ENCODE results near the gene OR1F1. TPM values are rescaled to one million over a fixed set of nuclear protein-coding genes. Genes with fewer than 3 reads are reported as not detected.

Gene OR1F1
- total and polyA plus RNA-seq, 2 of the 8 experiments (the other 6 are each of a cell fraction or from before 2014, with no cell fraction given): 0.52 to 1.2 TPM

DNA sequence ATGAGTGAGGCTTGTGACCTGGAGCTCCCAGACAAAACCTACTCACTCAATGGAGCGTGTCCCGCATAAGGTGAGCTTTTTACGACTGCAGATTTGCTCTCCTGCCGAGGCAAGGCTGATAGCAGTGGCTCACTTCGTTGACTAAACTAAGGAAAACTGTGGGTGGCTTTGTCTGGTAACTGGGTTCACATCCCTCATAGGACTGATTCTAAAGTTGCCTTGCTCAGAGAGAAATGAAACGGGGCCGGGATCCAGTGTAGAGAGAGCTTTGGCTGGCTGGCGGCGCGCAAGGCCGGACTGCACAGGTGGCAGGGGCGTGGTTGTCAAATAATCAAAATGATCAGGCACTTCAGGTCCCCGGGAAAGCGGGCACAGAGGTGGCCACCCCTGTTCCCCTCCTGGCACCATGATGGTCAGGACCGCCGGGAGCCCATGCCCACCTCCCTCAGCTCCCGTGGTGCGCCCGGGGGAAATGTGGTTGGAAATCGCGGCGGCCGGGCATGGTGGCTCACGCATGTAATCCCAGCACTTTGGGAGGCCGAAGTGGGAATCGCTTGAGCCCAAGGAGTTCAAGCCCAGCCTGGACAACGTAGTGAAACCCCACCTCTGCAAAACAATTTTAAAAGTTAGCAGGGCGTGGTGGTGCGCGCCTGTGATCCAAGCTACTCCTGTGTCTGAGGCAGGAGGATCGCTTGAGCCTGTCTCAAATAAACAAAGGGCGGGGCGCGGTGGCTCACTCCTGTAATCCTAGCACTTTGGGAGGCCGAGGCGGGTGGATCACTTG, 26.6 kb upstream of the OR1F1 start:
- Histone ChIP-seq H2AK5ac (ENCODE audit: low read depth, low read length) (no peak overlapping the region), H3K27me3 (replicated peaks in 1 of 4; ENCODE audit: control insufficient read depth in 3 of 4, extremely low read depth in 1 of 4, insufficient read depth in 3 of 4, low read length in 3 of 4) (peaks cover 0 to 10% (median 7%) of the 10 kb centered on the region in 4 experiments; a peak in 5 of 7 replicates), H3K79me1 (ENCODE audit: low read depth, low read length) (no peaks in the 10 kb centered on the region), H3K18ac (ENCODE audit: extremely low read depth, low read length) (no peak overlapping the region), H2BK120ac (replicated peaks; ENCODE audit: low read depth, low read length) (no peak overlapping the region), H3K79me2 (ENCODE audit: control insufficient read depth in 1 of 2, insufficient read depth in 2 of 2, low read length in 2 of 2) (no peaks in the 10 kb centered on the region), H2BK12ac (ENCODE audit: low read depth, low read length) (no peak overlapping the region), H3K14ac (ENCODE audit: insufficient read length) (no peak overlapping the region), H3K9ac (replicated peaks in 1 of 4; ENCODE audit: extremely low read depth in 1 of 4, low read depth in 3 of 4, low read length in 3 of 4) (no peak overlapping the region), H3K36me3 (ENCODE audit: control insufficient read depth in 2 of 4, insufficient read depth in 4 of 4, low read length in 3 of 4) (no peaks in the 10 kb centered on the region), H3K27ac (ENCODE audit: low read depth, low read length) (no peak overlapping the region), H2BK15ac (ENCODE audit: low read length) (no peak overlapping the region), H3K56ac (replicated peaks; ENCODE audit: insufficient read length, low read depth, low read length) (no peak overlapping the region), H3K23me2 (ENCODE audit: low read depth, low read length) (peaks cover 13% of the 10 kb centered on the region), H3K4me3 (ENCODE audit: extremely low read depth in 1 of 4, insufficient read depth in 2 of 4, low read depth in 3 of 4, low read length in 4 of 4) (no peak overlapping the region), H4K91ac (replicated peaks; ENCODE audit: insufficient read length, low read length) (no peak overlapping the region), H3K4me2 (ENCODE audit: insufficient read depth in 1 of 2, low read depth in 2 of 2, low read length in 2 of 2) (no peak overlapping the region), H4K5ac (ENCODE audit: insufficient read length, low read depth, low read length) (no peak overlapping the region), H3K23ac (ENCODE audit: insufficient read length) (no peak overlapping the region), H3K9me3 (ENCODE audit: insufficient read depth in 2 of 2, low read depth in 1 of 2, low read length in 1 of 2) (peaks cover 8 to 12% of the 10 kb centered on the region in 2 experiments), H2AFZ (ENCODE audit: low read length) (no peak overlapping the region), H3K4ac (replicated peaks; ENCODE audit: insufficient read length, low read depth, low read length) (no peak overlapping the region), H2BK20ac (ENCODE audit: low read length) (no peak overlapping the region), H2BK5ac (ENCODE audit: low read depth, low read length) (no peak overlapping the region), H3K4me1 (replicated peaks in 1 of 4; ENCODE audit: control insufficient read depth in 3 of 4, insufficient read depth in 4 of 4, low read length in 3 of 4) (peaks cover 0 to 7% (median 4%) of the 10 kb centered on the region in 4 experiments; a peak in 3 of 7 replicates), H4K20me1 (replicated peaks in 1 of 2; ENCODE audit: control insufficient read depth in 1 of 2, insufficient read depth in 2 of 2, low read length in 2 of 2) (peaks cover 0 to 2% of the 10 kb centered on the region in 2 experiments), H4K8ac (ENCODE audit: extremely low read depth, insufficient read depth, low read length) (no peak overlapping the region)
- no peak for FAIRE-seq
- no peak for DNase-seq (ENCODE audit: low read depth in 1 of 2, low spot score in 2 of 2)
- CTCF ChIA-PET (ENCODE audit: partially characterized antibody): interaction anchor here (0.6 to 3.1 kb wide), 10 partner anchors 10 to 226 kb away, joined by 3 to 22 read pairs (median 4); no protein-coding TSS in a partner anchor
- WGBS, 2 experiments (ENCODE audit: extremely low coverage in 1 of 2, insufficient coverage in 1 of 2, insufficient read length in 1 of 2, insufficient replicate concordance in 2 of 2, low coverage in 1 of 2, low lambda C conversion rate in 2 of 2, missing lambda C conversion rate in 1 of 2): 96% methylated on average over 36 of the region's 36 CpGs; no CpG with 5 or more reads in 1 of the 2 experiments
- POLR2A ChIA-PET (ENCODE audit: partially characterized antibody): interaction anchor here (1.4 to 2.6 kb wide), 4 partner anchors 9 to 64 kb away, joined by 3 to 14 read pairs (median 6); partner anchors contain the start of gene ZSCAN10
- TF ChIP-seq PHF8 (conservative IDR thresholded peaks at IDR 0.05; ENCODE audit: low read depth, low read length) (no peak), TEAD4 (IDR thresholded peaks at IDR 0.05; ENCODE audit: low read depth, low read length) (no peak), TAF7 (optimal IDR thresholded peaks at IDR 0.05; ENCODE audit: borderline replicate concordance, low read depth, low read length) (no peak), SP4 (IDR thresholded peaks at IDR 0.05; ENCODE audit: low read length) (no peak)
